RKO (cell line): Measurements from ENCODE around the gene CUEDC2.
"Not testable (repeated sequence)": the region's sequence is repeated elsewhere in the genome, so short reads cannot be mapped to it uniquely, and the experiment has no call there.

Experiments used
- DNase-seq: peaks from one replicate; pipeline ENCODE4 v3.0.0-alpha.2; 2016; ENCODE audit warnings: low spot score

The CUEDC2 gene

GRCh38 chr10:102454662-102455487 is 22.5 kb upstream of the CUEDC2 start:
- not testable (repeated sequence) for DNase-seq

- DNase-seq, result no peak
Measured at GRCh38 chr10:102453502-102453901, 21.1 kb upstream of the CUEDC2 start.

- peak; percentile 78 for DNase-seq
Measured at GRCh38 chr10:102452672-102453340, 20.4 kb upstream of the CUEDC2 start.

GRCh38 chr10:102451105-102451969 is 19.0 kb upstream of the CUEDC2 start, which contains the start of gene C10orf95:
C10orf95 (minus strand) TSS chr10:102451543; CDS start chr10:102451093, 450 bp downstream.
- DNase-seq, result peak; percentile 27

- peak; percentile 89 for DNase-seq
Measured at GRCh38 chr10:102450374-102451104, 18.2 kb upstream of the CUEDC2 start.

GRCh38 chr10:102450124-102450373 is 17.7 kb upstream of the CUEDC2 start:
- no peak for DNase-seq

- DNase-seq, result peak; percentile 71
Measured at GRCh38 chr10:102449321-102450123, 17.1 kb upstream of the CUEDC2 start.

GRCh38 chr10:102444851-102445250 is 12.5 kb upstream of the CUEDC2 start:
- DNase-seq, result no peak

- no peak for DNase-seq
Measured at GRCh38 chr10:102438374-102438773, 6.0 kb upstream of the CUEDC2 start.

- no peak for DNase-seq
Measured at GRCh38 chr10:102437515-102437914, 5.1 kb upstream of the CUEDC2 start.

- DNase-seq, result no peak
Measured at GRCh38 chr10:102436312-102436711, 3.9 kb upstream of the CUEDC2 start.

- no peak for DNase-seq
Measured at GRCh38 chr10:102435529-102436233, 3.3 kb upstream of the CUEDC2 start.

GRCh38 chr10:102435133-102435497 is 2.7 kb upstream of the CUEDC2 start:
- DNase-seq, result no peak

- DNase-seq, result no peak
Measured at GRCh38 chr10:102434394-102435132, 2.2 kb upstream of the CUEDC2 start.

GRCh38 chr10:102433619-102434046 is 1.3 kb upstream of the CUEDC2 start:
- DNase-seq, result no peak

GRCh38 chr10:102431452-102432124 is 786 bp downstream of the CUEDC2 start:
- peak; percentile 72 for DNase-seq

- no peak for DNase-seq
Measured at GRCh38 chr10:102429468-102429867, 2.9 kb downstream of the CUEDC2 start.

- no peak for DNase-seq
Measured at GRCh38 chr10:102426803-102427287, 5.5 kb downstream of the CUEDC2 start.

GRCh38 chr10:102425444-102425843 is 6.9 kb downstream of the CUEDC2 start:
- DNase-seq, result no peak
